GM18868 (cell line): Measurements from ENCODE around the gene SACS.
"Not testable (repeated sequence)": the region's sequence is repeated elsewhere in the genome, so short reads cannot be mapped to it uniquely, and the experiment has no call there.

Source experiments
- ATAC-seq: cut with Tn5 transposase; IDR thresholded peaks from one replicate; pipeline ENCODE4 v1.9.1; 2021; ENCODE audit warnings: mild to moderate bottlenecking, moderate library complexity; ENCODE audit not compliant: unreplicated experiment

The SACS gene

DNA sequence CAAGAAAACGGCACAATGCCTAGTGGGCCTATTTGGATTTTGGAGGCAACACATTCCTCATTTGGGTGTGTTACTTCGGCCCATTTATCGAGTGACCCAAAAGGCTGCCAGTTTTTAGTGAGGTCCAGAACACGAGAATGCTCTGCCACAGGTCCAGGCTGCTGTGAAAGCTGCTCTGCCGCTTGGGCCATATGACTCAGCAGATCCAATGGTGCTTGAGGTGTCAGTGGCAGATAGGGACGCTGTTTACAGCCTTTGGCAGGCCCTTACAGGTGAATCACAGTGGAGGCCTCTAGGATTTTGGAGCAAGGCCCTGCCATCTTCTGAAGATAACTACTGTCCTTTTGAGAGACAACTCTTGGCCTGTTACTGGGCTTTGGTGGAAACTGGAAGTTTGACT, 118.7 kb downstream of the SACS start:
- ATAC-seq: not testable (repeated sequence)

DNA sequence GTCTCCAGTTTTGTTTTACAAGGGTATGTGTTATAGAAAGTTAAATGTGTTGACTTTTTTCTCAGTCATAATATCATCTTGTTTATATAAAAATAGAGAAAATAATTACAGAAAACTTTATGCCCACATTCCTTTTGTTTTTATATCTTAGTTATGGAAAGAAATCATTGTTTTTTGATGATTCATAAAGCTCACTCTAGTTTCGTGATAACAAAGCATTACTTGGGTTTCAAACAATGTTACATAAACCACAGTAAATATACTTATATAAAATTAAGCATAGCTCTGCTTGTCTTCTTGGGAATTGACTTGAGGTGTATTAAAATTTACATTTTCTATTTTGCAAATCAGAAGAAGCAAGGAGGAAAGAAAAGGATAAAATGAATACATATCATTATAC, 140.9 kb downstream of the SACS start:
- ATAC-seq: no peak

DNA sequence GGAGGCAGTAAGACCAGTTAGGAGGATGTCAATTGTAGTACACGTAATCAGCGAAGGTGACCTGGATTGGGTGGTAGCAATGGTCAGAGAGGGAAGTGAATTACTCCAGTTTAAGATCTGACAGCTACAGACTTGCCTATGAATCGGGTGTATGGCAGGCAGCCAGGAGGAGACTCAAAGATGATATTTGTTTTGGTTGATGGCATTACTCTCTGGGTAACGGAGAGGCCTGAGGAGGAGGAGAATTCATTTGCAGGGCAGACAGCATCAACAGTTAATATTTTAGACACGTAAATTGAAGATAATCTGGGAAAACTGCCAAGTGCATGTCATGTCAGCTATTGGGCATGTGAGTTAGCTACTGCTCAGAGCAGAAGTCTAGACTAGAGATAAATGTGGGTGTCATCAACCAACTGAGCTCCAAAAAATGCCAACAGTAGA, 143.6 kb downstream of the SACS start:
- ATAC-seq: no peak

DNA sequence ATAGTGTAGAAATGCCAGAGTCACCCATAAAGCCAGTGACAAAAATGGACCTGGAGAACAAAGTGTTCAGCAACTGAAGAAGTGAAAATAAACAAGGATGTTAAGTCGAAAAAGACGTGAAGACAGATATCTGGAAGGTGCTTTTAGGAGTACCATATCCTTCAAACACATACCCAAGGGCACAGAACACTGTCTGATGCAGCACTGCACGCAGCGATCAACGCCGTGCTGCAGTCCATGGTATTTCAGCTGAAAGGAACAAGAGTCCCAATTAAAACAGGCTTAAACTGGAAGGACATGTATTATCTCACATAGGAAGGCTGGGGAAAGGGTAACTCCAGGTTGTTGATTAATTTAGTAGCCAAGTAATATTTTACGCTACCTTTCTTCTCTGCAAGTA, 144.5 kb downstream of the SACS start:
- ATAC-seq: no peak

DNA sequence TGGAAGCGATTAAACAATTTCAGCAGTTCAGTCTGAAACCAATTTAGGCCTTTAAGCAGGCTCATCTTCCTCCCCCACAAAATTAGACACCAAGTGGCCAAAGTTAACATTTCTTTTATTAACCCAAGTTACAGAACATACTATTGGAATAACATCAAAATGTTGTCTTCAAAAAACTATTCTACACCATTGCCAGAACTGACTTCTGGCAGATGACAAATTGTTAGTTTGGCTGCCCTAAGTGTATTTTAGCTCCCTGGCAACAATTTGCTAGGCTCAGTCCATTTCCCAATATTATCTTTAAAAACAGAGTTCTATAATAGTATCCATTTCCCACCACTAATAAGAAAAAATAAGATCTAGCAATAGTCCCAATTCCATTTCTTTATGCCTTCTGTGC, 144.9 kb downstream of the SACS start:
- no peak for ATAC-seq

DNA sequence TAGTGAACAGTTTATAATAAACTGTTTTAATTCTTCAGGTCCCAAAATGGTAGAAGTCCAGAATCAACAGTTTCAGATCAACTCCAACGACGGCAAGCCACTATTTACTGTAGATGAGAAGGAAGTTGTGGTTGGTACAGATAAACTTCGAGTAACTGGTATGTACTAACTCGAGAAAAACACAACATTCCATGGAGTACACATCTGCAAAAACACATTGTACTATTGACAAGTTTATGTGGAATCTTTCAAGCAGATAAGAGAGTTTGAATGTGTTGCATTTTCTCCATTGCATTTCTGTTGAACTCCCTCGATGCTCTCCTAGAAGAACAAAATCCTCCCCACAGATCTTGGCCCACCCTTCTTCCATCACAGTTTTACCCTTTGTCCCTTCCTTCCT, 154.2 kb downstream of the SACS start:
- no peak for ATAC-seq
